Keratinocyte (primary cell): Measurements from ENCODE around the gene CCDC8. TPM values are rescaled to one million over a fixed set of nuclear protein-coding genes. Genes with fewer than 3 reads are reported as not detected.

Experiments used
- DNase-seq: peaks from one replicate; pipeline ENCODE4 v3.0.0-alpha.2; 2011; ENCODE audit warnings: low read depth, missing footprints, low spot score
- FAIRE-seq: peaks from 2 replicates; lab custom pipeline; 2011; peaks lifted over from hg19 to GRCh38; lab: Jason Lieb, UNC
- H2AFZ ChIP-seq: 2 replicates; pipeline ENCODE4 v1.6.0; 2012; ENCODE audit warnings: low read length, control low read depth, inconsistent platforms; ENCODE audit not compliant: control insufficient read depth
- H3K27ac ChIP-seq: 2 replicates; pipeline ENCODE4 v1.5.1; 2011; ENCODE audit warnings: low read length; ENCODE audit not compliant: control insufficient read depth, insufficient read depth
- H3K27me3 ChIP-seq: 3 replicates; pipeline ENCODE4 v1.6.0; 2011; ENCODE audit warnings: low read length; ENCODE audit not compliant: control insufficient read depth, insufficient read depth; ENCODE audit errors: extremely low read depth
- H3K36me3 ChIP-seq, 2 experiments: 2 replicates in 1 of 2; 3 replicates in 1 of 2; pipeline ENCODE4 v1.5.1; 2011; ENCODE audit warnings: low read length in 2 of 2, mild to moderate bottlenecking in 1 of 2; ENCODE audit not compliant: control insufficient read depth in 2 of 2, insufficient read depth in 2 of 2; ENCODE audit errors: extremely low read depth in 1 of 2
- H3K4me1 ChIP-seq: 3 replicates; pipeline ENCODE4 v1.5.1; 2011; ENCODE audit warnings: low read length; ENCODE audit not compliant: control insufficient read depth, insufficient read depth; ENCODE audit errors: extremely low read depth
- H3K4me2 ChIP-seq: 3 replicates; pipeline ENCODE4 v1.6.0; 2011; ENCODE audit warnings: low read depth, low read length; ENCODE audit not compliant: control insufficient read depth, insufficient read depth; ENCODE audit errors: extremely low read depth
- H3K4me3 ChIP-seq, 3 experiments: fragments of 200-600 bp in 1 of 3; sonication (generic) in 1 of 3; 2 replicates in 2 of 3; 3 replicates in 1 of 3; pipeline ENCODE4 v1.5.1; 2011 to 2016; ENCODE audit warnings: low read length in 3 of 3, mild to moderate bottlenecking in 3 of 3, control low read depth in 2 of 3, inconsistent platforms in 1 of 3, low read depth in 1 of 3, mixed read lengths in 1 of 3, mixed run types in 1 of 3, moderate library complexity in 1 of 3; ENCODE audit not compliant: control insufficient read depth in 2 of 3, insufficient read depth in 2 of 3; ENCODE audit errors: extremely low read depth in 1 of 3
- H3K79me2 ChIP-seq: 2 replicates; pipeline ENCODE4 v1.6.0; 2012; ENCODE audit warnings: low read length; ENCODE audit not compliant: control insufficient read depth, insufficient read depth
- H3K9ac ChIP-seq: 3 replicates; pipeline ENCODE4 v1.6.0; 2011; ENCODE audit warnings: low read length; ENCODE audit not compliant: control insufficient read depth, insufficient read depth; ENCODE audit errors: extremely low read depth
- H3K9me1 ChIP-seq: 3 replicates; pipeline ENCODE4 v1.6.0; 2011; ENCODE audit warnings: low read length; ENCODE audit not compliant: control insufficient read depth, insufficient read depth; ENCODE audit errors: extremely low read depth
- H3K9me3 ChIP-seq: 2 replicates; pipeline ENCODE4 v1.5.1; 2012; ENCODE audit warnings: low read depth, low read length; ENCODE audit not compliant: control insufficient read depth
- H4K20me1 ChIP-seq: 3 replicates; pipeline ENCODE4 v1.6.0; 2011; ENCODE audit warnings: low read length; ENCODE audit not compliant: control insufficient read depth, insufficient read depth; ENCODE audit errors: extremely low read depth
- CTCF ChIP-seq, 3 experiments: IDR thresholded peaks in 1 of 3; conservative IDR thresholded peaks in 1 of 3; optimal IDR thresholded peaks in 1 of 3; 2 replicates in 2 of 3; 3 replicates in 1 of 3; pipeline versions ENCODE3 to v1.5.1; 2011; ENCODE audit warnings: low read length in 3 of 3, mild to moderate bottlenecking in 3 of 3, moderate library complexity in 2 of 3, control low read depth in 1 of 3, inconsistent platforms in 1 of 3; ENCODE audit not compliant: insufficient read depth in 2 of 3; ENCODE audit errors: extremely low read depth in 1 of 3
- EZH2 ChIP-seq: IDR thresholded peaks from one replicate; pipeline ENCODE4 v1.6.1; 2012; ENCODE audit warnings: inconsistent platforms, mild to moderate bottlenecking, low read length, moderate library complexity
- dilution Hi-C: fragments of 300-500 bp; cut with MboI; formaldehyde crosslinking; loops from one replicate; pipeline ENCODE4 v1.7.0; 2020; ENCODE audit warnings: low sequenced_read_pairs; ENCODE audit not compliant: extremely low pct_ligation_motif_present
- polyA plus RNA-seq, 5 experiments: library from polyadenylated mRNA; depleted of rRNA in 3 of 5; stranded (reverse) in 3 of 5; stranded (forward) in 1 of 5; unstranded in 1 of 5; fragments of >200 nt; gene quantifications; 1 replicate in 1 of 5; 2 replicates in 3 of 5; 3 replicates in 1 of 5; pipeline versions ENCODE4 v1.2.1 to v1.2.3, GENCODE V29; 2011 to 2012; ENCODE audit warnings: missing spikeins in 2 of 5, low read depth in 1 of 5, low replicate concordance in 1 of 5

The CCDC8 gene
- polyA plus RNA-seq, 1 donor (not counting 4 experiments of a cell fraction or from before 2014, with no cell fraction given): 5.2 TPM

- H3K27ac ChIP-seq: no peak overlapping the region
Measured at GRCh38 chr19:46393456-46394401, 19.6 kb downstream of the CCDC8 start.

GRCh38 chr19:46392837-46393236 is 20.5 kb downstream of the CCDC8 start:
- Histone ChIP-seq H3K27ac (no peak overlapping the region), H3K27me3 (no peaks in the 10 kb centered on the region), H2AFZ (no peak overlapping the region), H3K9ac (no peak overlapping the region), H3K9me3 (peaks cover 4% of the 10 kb centered on the region), H3K79me2 (no peaks in the 10 kb centered on the region), H3K4me2 (no peak overlapping the region), H3K4me3 (no peak overlapping the region), H3K36me3 (peaks cover 16 to 19% of the 10 kb centered on the region in 2 experiments), H3K9me1 (no peaks in the 10 kb centered on the region), H3K4me1 (no peaks in the 10 kb centered on the region), H4K20me1 (no peaks in the 10 kb centered on the region)
- dilution Hi-C loops: no loop called here
- FAIRE-seq: no peak
- no peak for DNase-seq
- TF ChIP-seq EZH2: no peak
- TF ChIP-seq CTCF (optimal IDR thresholded peaks at IDR 0.05 in 1 of 3, IDR thresholded peaks at IDR 0.05 in 1 of 3, conservative IDR thresholded peaks at IDR 0.05 in 1 of 3; ENCODE audit: extremely low read depth in 1 of 3, insufficient read depth in 2 of 3, low read length in 3 of 3): no peak

More at GRCh38 chr19:46393456-46394401, 19.6 kb downstream of the CCDC8 start:
- TF ChIP-seq EZH2: no peak
- Histone ChIP-seq H3K36me3 (peaks cover 10 to 12% of the 10 kb centered on the region in 2 experiments), H3K27me3 (no peaks in the 10 kb centered on the region), H3K4me3 (no peak overlapping the region), H3K9me1 (no peaks in the 10 kb centered on the region), H3K4me2 (no peak overlapping the region), H2AFZ (no peak overlapping the region), H3K9me3 (peaks cover 4% of the 10 kb centered on the region), H3K79me2 (no peaks in the 10 kb centered on the region), H4K20me1 (no peaks in the 10 kb centered on the region), H3K9ac (no peak overlapping the region), H3K4me1 (no peaks in the 10 kb centered on the region)
- DNase-seq (no peak), FAIRE-seq (no peak)
- dilution Hi-C loops: no loop called here
